GM23338 (cell line): ENCODE results near the gene C1orf116. TPM values are rescaled to one million over a fixed set of nuclear protein-coding genes. Genes with fewer than 3 reads are reported as not detected.

Source experiments
- ATAC-seq: fragments of 200-7000 bp; cut with Tn5 transposase; 3 replicates; pipeline ENCODE4 v1.9.1; 2020
- DNase-seq: peaks from one replicate; pipeline ENCODE4 v3.0.0-alpha.2; 2015; ENCODE audit warnings: low spot score
- H2AFZ ChIP-seq: fragments of 200-600 bp; sonication (generic); 2 replicates; pipeline ENCODE4 v1.8.0; 2016; ENCODE audit warnings: antibody characterized with exemption, mild to moderate bottlenecking, moderate library complexity
- H3F3A ChIP-seq: fragments of 200-600 bp; sonication (generic); replicated peaks from 2 replicates; pipeline ENCODE4 v1.8.0; 2017; ENCODE audit warnings: antibody characterized with exemption, mixed run types, low read depth
- H3K27ac ChIP-seq: fragments of 200-600 bp; sonication (generic); 2 replicates; pipeline ENCODE4 v1.6.1; 2016; ENCODE audit warnings: low read depth
- H3K27me3 ChIP-seq: fragments of 200-600 bp; sonication (generic); 2 replicates; pipeline ENCODE4 v1.8.0; 2016; ENCODE audit warnings: mild to moderate bottlenecking, mixed run types, moderate library complexity; ENCODE audit not compliant: insufficient read depth
- H3K36me3 ChIP-seq: fragments of 200-600 bp; sonication (generic); 2 replicates; pipeline ENCODE4 v1.8.0; 2016; ENCODE audit warnings: mild to moderate bottlenecking; ENCODE audit not compliant: insufficient read depth
- H3K4me1 ChIP-seq: fragments of 200-600 bp; sonication (generic); 2 replicates; pipeline ENCODE4 v1.8.0; 2016; ENCODE audit warnings: mild to moderate bottlenecking, moderate library complexity; ENCODE audit not compliant: insufficient read depth
- H3K4me2 ChIP-seq: fragments of 200-600 bp; sonication (generic); 2 replicates; pipeline ENCODE4 v1.7.1; 2017; ENCODE audit warnings: mixed run types
- H3K4me3 ChIP-seq: fragments of 200-600 bp; sonication (generic); 2 replicates; pipeline ENCODE4 v1.6.1; 2016; ENCODE audit warnings: mixed run types
- H3K79me2 ChIP-seq: fragments of 200-600 bp; sonication (generic); replicated peaks from 2 replicates; pipeline ENCODE4 v1.8.0; 2017; ENCODE audit warnings: mild to moderate bottlenecking; ENCODE audit not compliant: insufficient read depth
- H3K9me2 ChIP-seq: fragments of 200-600 bp; sonication (generic); 2 replicates; pipeline ENCODE4 v1.8.0; 2017; ENCODE audit not compliant: insufficient read depth
- H4K20me1 ChIP-seq: fragments of 200-600 bp; sonication (generic); replicated peaks from 2 replicates; pipeline ENCODE4 v1.8.0; 2017; ENCODE audit warnings: mild to moderate bottlenecking; ENCODE audit not compliant: insufficient read depth
- H3K27ac Mint-ChIP-seq: 2 replicates; pipeline ENCODE4 v1.8.0; 2020; ENCODE audit warnings: inconsistent platforms, mild to moderate bottlenecking, moderate library complexity, mixed read lengths
- H3K27me3 Mint-ChIP-seq: 3 replicates; pipeline ENCODE4 v1.8.0; 2022; ENCODE audit warnings: low read depth, mild to moderate bottlenecking, moderate library complexity, mixed read lengths, inconsistent platforms; ENCODE audit not compliant: insufficient read depth, poor library complexity
- H3K36me3 Mint-ChIP-seq: 3 replicates; pipeline ENCODE4 v1.8.0; 2021; ENCODE audit warnings: low read depth, mild to moderate bottlenecking, inconsistent platforms, moderate library complexity, mixed read lengths
- H3K4me1 Mint-ChIP-seq: 3 replicates; pipeline ENCODE4 v1.8.0; 2020; ENCODE audit warnings: mild to moderate bottlenecking, inconsistent platforms, mixed read lengths
- H3K4me3 Mint-ChIP-seq: 3 replicates; pipeline ENCODE4 v1.8.0; 2021; ENCODE audit warnings: moderate library complexity, mild to moderate bottlenecking, inconsistent platforms, mixed read lengths
- H3K9me3 Mint-ChIP-seq: 3 replicates; pipeline ENCODE4 v1.8.0; 2020; ENCODE audit warnings: moderate library complexity, mild to moderate bottlenecking, inconsistent platforms, mixed read lengths
- CREB1 ChIP-seq: fragments of 250-450 bp; sonication (Bioruptor Pico); IDR thresholded peaks from 2 replicates; pipeline ENCODE4 v1.5.0; 2020; ENCODE audit warnings: low read depth, mild to moderate bottlenecking, moderate library complexity
- CTCF ChIP-seq, 2 experiments: fragments of 200-600 bp in 1 of 2; sonication (generic) in 1 of 2; conservative IDR thresholded peaks; 2 replicates each; pipeline versions ENCODE4 v1.5.1 to v1.6.1; 2016 to 2017; ENCODE audit warnings: antibody characterized with exemption in 2 of 2, low read depth in 2 of 2, mild to moderate bottlenecking in 2 of 2, moderate library complexity in 1 of 2
- EZH2phosphoT487 ChIP-seq: fragments of 200-600 bp; sonication (generic); IDR thresholded peaks from one replicate; pipeline ENCODE4 v1.8.1; 2018; ENCODE audit warnings: antibody characterized with exemption; ENCODE audit not compliant: unreplicated experiment
- JUNB ChIP-seq: IDR thresholded peaks from one replicate; pipeline ENCODE4 v1.6.1; 2016; ENCODE audit warnings: antibody characterized with exemption; ENCODE audit not compliant: unreplicated experiment
- NANOG ChIP-seq: IDR thresholded peaks from 2 replicates; pipeline ENCODE4 v1.6.1; 2016; ENCODE audit warnings: antibody characterized with exemption, borderline replicate concordance
- POLR2AphosphoS5 ChIP-seq: IDR thresholded peaks from 2 replicates; pipeline ENCODE4 v1.6.1; 2016; ENCODE audit warnings: antibody characterized with exemption, low read depth
- REST ChIP-seq: IDR thresholded peaks from one replicate; pipeline ENCODE4 v1.6.1; 2018; ENCODE audit warnings: antibody characterized with exemption; ENCODE audit not compliant: unreplicated experiment
- STAT1 ChIP-seq: IDR thresholded peaks from one replicate; pipeline ENCODE4 v1.6.1; 2016; ENCODE audit warnings: antibody characterized with exemption; ENCODE audit not compliant: unreplicated experiment
- ZNF331 ChIP-seq: fragments of 250-450 bp; sonication (Bioruptor Pico); IDR thresholded peaks from 2 replicates; pipeline ENCODE4 v1.5.0; 2020; ENCODE audit warnings: low read depth, mild to moderate bottlenecking, moderate library complexity
- polyA plus RNA-seq: library from polyadenylated mRNA; unstranded; fragments of >200 nt; fragmentation: Nextera tagmentation; extraction: Ambion mirVana; gene quantifications from 2 replicates; pipeline ENCODE4 v1.2.1, GENCODE V29; 2016
- total RNA-seq: library from RNA; depleted of rRNA; stranded (reverse); fragments of >200 nt; shearing (Covaris generic); gene quantifications from 2 replicates; pipeline ENCODE4 v1.2.3, GENCODE V29; 2014
- TF ChIP-seq, protein P1 (sequence below): IDR thresholded peaks from 2 replicates; pipeline ENCODE4 v1.6.1; 2016; ENCODE audit warnings: antibody characterized with exemption

The C1orf116 gene
- total and polyA plus RNA-seq, 2 experiments from 2014 or later = 2.3 to 5.3 TPM

DNA sequence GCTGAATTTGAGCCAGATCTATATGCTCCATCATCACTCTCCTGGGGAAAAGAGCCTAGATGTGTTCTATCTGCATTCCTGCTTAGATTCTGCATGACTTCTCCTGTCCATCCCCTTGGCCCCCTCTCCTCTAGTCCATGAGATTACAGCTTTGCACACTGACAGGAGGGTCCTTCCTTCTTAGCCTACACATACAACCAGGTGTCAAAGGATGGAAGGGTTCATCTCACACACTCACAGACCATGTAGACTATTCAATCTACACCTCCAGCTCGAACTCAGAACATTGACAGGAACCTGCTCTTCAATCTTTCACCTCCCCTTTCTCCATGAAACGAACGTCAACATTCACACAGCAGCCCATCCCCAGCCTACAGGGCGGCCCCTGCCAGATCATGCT, 13.8 kb downstream of the C1orf116 start (continued):
- TF ChIP-seq CTCF (conservative IDR thresholded peaks at IDR 0.05; ENCODE audit: low read depth in 2 of 2) = no peak
- TF ChIP-seq POLR2AphosphoS5 = no peak
- no peak for TF ChIP-seq REST
- no peak for TF ChIP-seq JUNB
- TF ChIP-seq NANOG = no peak
- no peak for TF ChIP-seq EZH2phosphoT487
- no peak for TF ChIP-seq CREB1 (CRISPR knock-in tag)

- Histone ChIP-seq H3K36me3 (no peaks in the 10 kb centered on the region), H3K79me2 (no peaks in the 10 kb centered on the region), H3K27me3 (no peaks in the 10 kb centered on the region), H3K9me2 (peaks cover 11% of the 10 kb centered on the region; the same call in 1 of the 2 replicates), H3K4me1 (no peaks in the 10 kb centered on the region), H3F3A (no peaks in the 10 kb centered on the region), H3K4me2 (no peak overlapping the region), H3K27ac (no peak overlapping the region), H3K4me3 (no peak overlapping the region), H2AFZ (no peak overlapping the region), H4K20me1 (no peaks in the 10 kb centered on the region; the same call in 1 of the 2 replicates)
- Mint-ChIP-seq H3K4me1 (no peaks in the 10 kb centered on the region), H3K27ac (no peak overlapping the region), H3K36me3 (no peaks in the 10 kb centered on the region; the same call in 2 of the 3 replicates), H3K27me3 (peaks cover 5% of the 10 kb centered on the region), H3K9me3 (no peaks in the 10 kb centered on the region), H3K4me3 (no peak overlapping the region)
- DNase-seq = no peak
- no peak for TF ChIP-seq ZNF331 (CRISPR knock-in tag)
- no peak for TF ChIP-seq REST
- no peak for TF ChIP-seq STAT1
- no peak for TF ChIP-seq POLR2AphosphoS5
- TF ChIP-seq JUNB = no peak
- TF ChIP-seq, protein P1, sequence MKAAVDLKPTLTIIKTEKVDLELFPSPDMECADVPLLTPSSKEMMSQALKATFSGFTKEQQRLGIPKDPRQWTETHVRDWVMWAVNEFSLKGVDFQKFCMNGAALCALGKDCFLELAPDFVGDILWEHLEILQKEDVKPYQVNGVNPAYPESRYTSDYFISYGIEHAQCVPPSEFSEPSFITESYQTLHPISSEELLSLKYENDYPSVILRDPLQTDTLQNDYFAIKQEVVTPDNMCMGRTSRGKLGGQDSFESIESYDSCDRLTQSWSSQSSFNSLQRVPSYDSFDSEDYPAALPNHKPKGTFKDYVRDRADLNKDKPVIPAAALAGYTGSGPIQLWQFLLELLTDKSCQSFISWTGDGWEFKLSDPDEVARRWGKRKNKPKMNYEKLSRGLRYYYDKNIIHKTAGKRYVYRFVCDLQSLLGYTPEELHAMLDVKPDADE = no peak
- ATAC-seq = no peak
Measured at GRCh38 chr1:207017615-207018559, 14.7 kb downstream of the C1orf116 start.
